Endodermal cell (in vitro differentiated cells): ENCODE measurements around the gene BCL2L14. TPM values are rescaled to one million over a fixed set of nuclear protein-coding genes. Genes with fewer than 3 reads are reported as not detected.
"Not testable (repeated sequence)": the region's sequence is repeated elsewhere in the genome, so short reads cannot be mapped to it uniquely, and the experiment has no call there.

ENCODE experiments used
- DNase-seq: peaks from one replicate; pipeline ENCODE4 v3.0.0-alpha.2; 2017
- H3K27ac ChIP-seq: 2 replicates; pipeline ENCODE4 v1.5.1; 2013; ENCODE audit warnings: mild to moderate bottlenecking, low read depth, low read length, moderate library complexity
- H3K27me3 ChIP-seq: 2 replicates; pipeline ENCODE4 v1.6.1; 2013; ENCODE audit warnings: mild to moderate bottlenecking, low read length, moderate library complexity; ENCODE audit not compliant: insufficient read depth, control insufficient read depth, poor library complexity, severe bottlenecking
- H3K36me3 ChIP-seq: 2 replicates; pipeline ENCODE4 v1.7.0; 2013; ENCODE audit warnings: mild to moderate bottlenecking, low read length, moderate library complexity; ENCODE audit not compliant: control insufficient read depth, insufficient read depth
- H3K4me1 ChIP-seq: one replicate; pipeline ENCODE4 v1.7.0; 2013; ENCODE audit warnings: low read length; ENCODE audit not compliant: control insufficient read depth, insufficient read depth
- H3K4me3 ChIP-seq: 2 replicates; pipeline ENCODE4 v1.5.1; 2013; ENCODE audit warnings: mild to moderate bottlenecking, low read length, moderate library complexity
- H3K9ac ChIP-seq: 2 replicates; pipeline ENCODE4 v1.6.1; 2013; ENCODE audit warnings: mild to moderate bottlenecking, low read length, moderate library complexity; ENCODE audit not compliant: poor library complexity, severe bottlenecking; ENCODE audit errors: extremely low read depth
- H3K9me3 ChIP-seq: 2 replicates; pipeline ENCODE4 v1.6.1; 2013; ENCODE audit warnings: mild to moderate bottlenecking, low read length, moderate library complexity; ENCODE audit not compliant: control insufficient read depth
- H3K27ac Mint-ChIP-seq: 2 replicates; pipeline ENCODE4 v1.8.0; 2020; ENCODE audit warnings: mixed read lengths
- H3K27me3 Mint-ChIP-seq: 2 replicates; pipeline ENCODE4 v1.8.0; 2021; ENCODE audit warnings: mild to moderate bottlenecking, mixed read lengths; ENCODE audit not compliant: insufficient read depth
- H3K36me3 Mint-ChIP-seq: 2 replicates; pipeline ENCODE4 v1.8.0; 2020; ENCODE audit warnings: low read depth, mixed read lengths
- H3K4me1 Mint-ChIP-seq: 2 replicates; pipeline ENCODE4 v1.8.0; 2020; ENCODE audit warnings: mixed read lengths
- H3K4me3 Mint-ChIP-seq: 2 replicates; pipeline ENCODE4 v1.8.0; 2020; ENCODE audit warnings: mild to moderate bottlenecking, moderate library complexity, mixed read lengths
- H3K9me3 Mint-ChIP-seq: 2 replicates; pipeline ENCODE4 v1.8.0; 2020; ENCODE audit warnings: mild to moderate bottlenecking, mixed read lengths
- WGBS, 2 experiments: methylation state at CpG; one replicate each; pipeline versions ENCODE4 v1.1.5 to v1.1.7; 2013; ENCODE audit warnings: missing lambda C conversion rate in 2 of 2, mixed read lengths in 1 of 2; ENCODE audit not compliant: insufficient coverage in 1 of 2, insufficient read length in 1 of 2; 5-methylcytosine and 5-hydroxymethylcytosine counted together
- total RNA-seq, 2 donors: library from RNA; stranded (reverse); fragmentation: NEBNext Ultra II Directional in 1 of 2; extraction: Animal tissue kit (Norgen Biotek cat#: 25700) in 1 of 2; gene quantifications; 2 replicates in 1 of 2; 3 replicates in 1 of 2; pipeline ENCODE4 v1.2.1, GENCODE V29; 2021
- TF ChIP-seq, protein P1 (sequence below): fragments of 200-600 bp; sonication (generic); conservative IDR thresholded peaks from 2 replicates; pipeline ENCODE4 v1.5.0; 2021; ENCODE audit warnings: antibody characterized with exemption, mild to moderate bottlenecking

BCL2L14 gene
- total RNA-seq, 2 donors from 2014 or later, result 4.4 to 10.5 TPM

DNA sequence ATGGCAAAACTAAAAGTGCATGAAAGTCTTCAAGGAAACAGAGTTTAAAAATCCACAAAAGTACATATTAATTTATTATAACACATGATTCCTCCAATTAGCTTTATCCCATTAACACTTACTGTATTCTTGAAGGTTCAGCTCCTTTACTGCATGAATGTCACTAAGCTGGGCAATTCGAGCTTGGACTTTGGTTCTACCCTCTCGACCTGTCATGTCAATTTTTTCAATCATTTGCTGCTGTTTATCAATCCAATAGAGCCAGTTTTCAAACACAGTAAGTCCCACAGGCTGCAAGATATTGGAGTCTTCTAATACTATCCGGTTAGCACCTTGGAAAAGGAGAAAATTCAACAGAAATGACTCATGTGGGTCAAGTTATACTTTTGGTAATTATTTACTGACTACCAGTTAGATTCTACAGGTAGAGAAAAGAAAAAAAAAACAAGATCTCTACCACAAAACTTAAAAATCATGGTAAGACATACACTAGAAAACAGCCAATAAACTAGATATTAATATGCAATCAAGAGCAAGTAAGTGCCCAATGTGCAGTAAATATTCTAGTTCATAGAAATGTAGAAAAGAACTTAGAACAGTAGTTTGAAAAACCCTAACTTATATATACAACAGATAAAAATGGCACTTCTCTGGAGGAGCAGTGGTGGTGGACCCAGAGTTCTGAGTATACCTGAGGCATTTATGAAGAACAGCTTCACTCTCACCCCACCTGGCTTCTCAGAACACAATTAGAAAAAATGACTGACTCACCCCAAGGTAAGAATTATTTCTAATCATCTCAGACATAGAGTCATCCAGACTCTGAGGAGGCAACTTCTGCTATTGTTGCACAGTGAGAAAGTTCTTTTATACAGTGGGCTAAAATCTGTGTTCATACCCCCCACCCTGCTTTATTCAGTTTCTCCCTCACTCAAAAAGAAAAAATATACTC, 67.7 kb downstream of the BCL2L14 start:
- peaks cover 66% of the 10 kb centered on the region for H3K36me3 Mint-ChIP-seq
- H3K36me3 ChIP-seq, result peaks cover 67% of the 10 kb centered on the region
- WGBS, 2 experiments, result 90 to 100% methylated on average over 1 to 3 of the region's 3 CpGs

DNA sequence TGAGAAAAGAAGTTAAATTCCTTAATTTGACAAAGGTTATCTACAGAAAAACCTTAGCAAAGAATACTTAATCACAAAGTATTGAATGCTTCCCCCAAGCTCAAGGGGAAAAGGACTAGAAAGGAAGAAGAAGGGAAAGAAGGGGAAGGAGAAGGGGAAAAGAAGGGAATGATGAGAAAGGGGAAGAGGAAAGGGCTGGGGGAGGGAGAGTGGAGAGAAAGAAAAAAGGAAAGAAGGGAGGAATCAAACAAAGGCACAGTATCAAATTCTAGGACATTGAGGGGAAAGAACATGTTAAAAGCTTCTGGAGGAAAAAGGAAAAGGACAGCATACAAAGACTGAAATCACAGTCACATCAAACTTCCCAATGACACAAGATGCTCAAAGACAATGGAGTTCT, 70.3 kb downstream of the BCL2L14 start:
- H3K27me3 Mint-ChIP-seq, result no peaks in the 10 kb centered on the region
- H3K36me3 ChIP-seq, result peaks cover 71% of the 10 kb centered on the region
- DNase-seq, result no peak
- no peak overlapping the region for H3K4me3 Mint-ChIP-seq
- H3K27ac Mint-ChIP-seq, result peak overlapping the region; percentile 11
- peaks cover 76% of the 10 kb centered on the region for H3K36me3 Mint-ChIP-seq
- no peaks in the 10 kb centered on the region for H3K27me3 ChIP-seq
- H3K4me1 Mint-ChIP-seq, result peaks cover 11% of the 10 kb centered on the region
- H3K4me3 ChIP-seq, result no peak overlapping the region
- peaks cover 3% of the 10 kb centered on the region for H3K9me3 ChIP-seq
- H3K9ac ChIP-seq, result no peak overlapping the region
- no peaks in the 10 kb centered on the region for H3K9me3 Mint-ChIP-seq
- H3K4me1 ChIP-seq, result no peaks in the 10 kb centered on the region
- TF ChIP-seq, protein P1, sequence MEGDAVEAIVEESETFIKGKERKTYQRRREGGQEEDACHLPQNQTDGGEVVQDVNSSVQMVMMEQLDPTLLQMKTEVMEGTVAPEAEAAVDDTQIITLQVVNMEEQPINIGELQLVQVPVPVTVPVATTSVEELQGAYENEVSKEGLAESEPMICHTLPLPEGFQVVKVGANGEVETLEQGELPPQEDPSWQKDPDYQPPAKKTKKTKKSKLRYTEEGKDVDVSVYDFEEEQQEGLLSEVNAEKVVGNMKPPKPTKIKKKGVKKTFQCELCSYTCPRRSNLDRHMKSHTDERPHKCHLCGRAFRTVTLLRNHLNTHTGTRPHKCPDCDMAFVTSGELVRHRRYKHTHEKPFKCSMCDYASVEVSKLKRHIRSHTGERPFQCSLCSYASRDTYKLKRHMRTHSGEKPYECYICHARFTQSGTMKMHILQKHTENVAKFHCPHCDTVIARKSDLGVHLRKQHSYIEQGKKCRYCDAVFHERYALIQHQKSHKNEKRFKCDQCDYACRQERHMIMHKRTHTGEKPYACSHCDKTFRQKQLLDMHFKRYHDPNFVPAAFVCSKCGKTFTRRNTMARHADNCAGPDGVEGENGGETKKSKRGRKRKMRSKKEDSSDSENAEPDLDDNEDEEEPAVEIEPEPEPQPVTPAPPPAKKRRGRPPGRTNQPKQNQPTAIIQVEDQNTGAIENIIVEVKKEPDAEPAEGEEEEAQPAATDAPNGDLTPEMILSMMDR, result no peak
- no peak overlapping the region for H3K27ac ChIP-seq

More for the DNA sequence above, 67.7 kb downstream of the BCL2L14 start:
- no peaks in the 10 kb centered on the region for H3K4me1 ChIP-seq
- TF ChIP-seq, protein P1, result no peak
- H3K27ac Mint-ChIP-seq, result peak overlapping the region; percentile 33
- H3K27ac ChIP-seq, result no peak overlapping the region
- no peak overlapping the region for H3K9ac ChIP-seq
- H3K4me1 Mint-ChIP-seq, result peaks cover 11% of the 10 kb centered on the region
- H3K27me3 Mint-ChIP-seq, result no peaks in the 10 kb centered on the region
- no peak overlapping the region for H3K4me3 ChIP-seq
- H3K27me3 ChIP-seq, result no peaks in the 10 kb centered on the region
- DNase-seq, result no peak
- no peaks in the 10 kb centered on the region for H3K9me3 ChIP-seq
- H3K9me3 Mint-ChIP-seq, result no peaks in the 10 kb centered on the region
- no peak overlapping the region for H3K4me3 Mint-ChIP-seq

DNA sequence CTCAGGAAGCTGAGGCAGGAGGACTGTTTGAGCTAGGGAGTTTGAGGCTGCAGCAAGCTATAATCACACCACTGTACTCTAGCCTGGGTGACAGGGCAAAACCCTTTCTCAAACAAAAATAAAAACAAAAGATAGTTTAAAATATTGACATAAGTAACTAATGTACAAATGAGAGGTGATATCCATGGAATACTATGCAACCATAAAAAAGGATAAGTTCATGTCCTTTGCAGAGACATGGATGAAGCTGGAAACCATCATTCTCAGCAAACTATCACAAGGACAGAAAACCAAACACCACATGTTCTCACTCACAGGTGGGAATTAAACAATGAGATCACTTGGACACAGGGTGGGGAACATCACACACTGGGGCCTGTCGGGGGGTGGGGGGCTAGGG, 73.8 kb downstream of the BCL2L14 start:
- H3K4me3 Mint-ChIP-seq, H3K27ac ChIP-seq, H3K9ac ChIP-seq, DNase-seq, H3K27ac Mint-ChIP-seq, H3K9me3 Mint-ChIP-seq, H3K4me1 ChIP-seq, H3K4me3 ChIP-seq, H3K27me3 Mint-ChIP-seq, H3K27me3 ChIP-seq, H3K9me3 ChIP-seq: not testable (repeated sequence)
- Mint-ChIP-seq H3K36me3 (peaks cover 73% of the 10 kb centered on the region), H3K4me1 (peaks cover 22% of the 10 kb centered on the region)
- WGBS, 2 experiments, result no CpG with 5 or more reads among the region's 1 CpG
- H3K36me3 ChIP-seq, result peaks cover 69% of the 10 kb centered on the region
